ENCODE data around the gene ZNF750.

The ZNF750 gene

GRCh38 chr17:82849076-82849945, 9.5 kb upstream of the ZNF750 start:
- no peak for TF ChIP-seq CREB1 (IDR thresholded peaks at IDR 0.05; ENCODE audit: low read depth)
- no peak for TF ChIP-seq NFIC (IDR thresholded peaks at IDR 0.05)
- TF ChIP-seq ZBTB7A (IDR thresholded peaks at IDR 0.05; ENCODE audit: low read depth), result no peak
- TF ChIP-seq, protein P1, sequence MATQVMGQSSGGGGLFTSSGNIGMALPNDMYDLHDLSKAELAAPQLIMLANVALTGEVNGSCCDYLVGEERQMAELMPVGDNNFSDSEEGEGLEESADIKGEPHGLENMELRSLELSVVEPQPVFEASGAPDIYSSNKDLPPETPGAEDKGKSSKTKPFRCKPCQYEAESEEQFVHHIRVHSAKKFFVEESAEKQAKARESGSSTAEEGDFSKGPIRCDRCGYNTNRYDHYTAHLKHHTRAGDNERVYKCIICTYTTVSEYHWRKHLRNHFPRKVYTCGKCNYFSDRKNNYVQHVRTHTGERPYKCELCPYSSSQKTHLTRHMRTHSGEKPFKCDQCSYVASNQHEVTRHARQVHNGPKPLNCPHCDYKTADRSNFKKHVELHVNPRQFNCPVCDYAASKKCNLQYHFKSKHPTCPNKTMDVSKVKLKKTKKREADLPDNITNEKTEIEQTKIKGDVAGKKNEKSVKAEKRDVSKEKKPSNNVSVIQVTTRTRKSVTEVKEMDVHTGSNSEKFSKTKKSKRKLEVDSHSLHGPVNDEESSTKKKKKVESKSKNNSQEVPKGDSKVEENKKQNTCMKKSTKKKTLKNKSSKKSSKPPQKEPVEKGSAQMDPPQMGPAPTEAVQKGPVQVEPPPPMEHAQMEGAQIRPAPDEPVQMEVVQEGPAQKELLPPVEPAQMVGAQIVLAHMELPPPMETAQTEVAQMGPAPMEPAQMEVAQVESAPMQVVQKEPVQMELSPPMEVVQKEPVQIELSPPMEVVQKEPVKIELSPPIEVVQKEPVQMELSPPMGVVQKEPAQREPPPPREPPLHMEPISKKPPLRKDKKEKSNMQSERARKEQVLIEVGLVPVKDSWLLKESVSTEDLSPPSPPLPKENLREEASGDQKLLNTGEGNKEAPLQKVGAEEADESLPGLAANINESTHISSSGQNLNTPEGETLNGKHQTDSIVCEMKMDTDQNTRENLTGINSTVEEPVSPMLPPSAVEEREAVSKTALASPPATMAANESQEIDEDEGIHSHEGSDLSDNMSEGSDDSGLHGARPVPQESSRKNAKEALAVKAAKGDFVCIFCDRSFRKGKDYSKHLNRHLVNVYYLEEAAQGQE (IDR thresholded peaks at IDR 0.05; ENCODE audit: low read depth), result no peak
- TF ChIP-seq RAD21 (IDR thresholded peaks at IDR 0.05; ENCODE audit: low read depth), result no peak
- TF ChIP-seq CEBPB (IDR thresholded peaks at IDR 0.05), result no peak
- TF ChIP-seq TAF1 (IDR thresholded peaks at IDR 0.05; ENCODE audit: low read depth), result no peak
- no peak for TF ChIP-seq EGR1 (IDR thresholded peaks at IDR 0.05)
- TF ChIP-seq FOXM1 (IDR thresholded peaks at IDR 0.05; ENCODE audit: borderline replicate concordance, low read depth), result no peak
- TF ChIP-seq EP300 (IDR thresholded peaks at IDR 0.05; ENCODE audit: borderline replicate concordance), result no peak

DNA sequence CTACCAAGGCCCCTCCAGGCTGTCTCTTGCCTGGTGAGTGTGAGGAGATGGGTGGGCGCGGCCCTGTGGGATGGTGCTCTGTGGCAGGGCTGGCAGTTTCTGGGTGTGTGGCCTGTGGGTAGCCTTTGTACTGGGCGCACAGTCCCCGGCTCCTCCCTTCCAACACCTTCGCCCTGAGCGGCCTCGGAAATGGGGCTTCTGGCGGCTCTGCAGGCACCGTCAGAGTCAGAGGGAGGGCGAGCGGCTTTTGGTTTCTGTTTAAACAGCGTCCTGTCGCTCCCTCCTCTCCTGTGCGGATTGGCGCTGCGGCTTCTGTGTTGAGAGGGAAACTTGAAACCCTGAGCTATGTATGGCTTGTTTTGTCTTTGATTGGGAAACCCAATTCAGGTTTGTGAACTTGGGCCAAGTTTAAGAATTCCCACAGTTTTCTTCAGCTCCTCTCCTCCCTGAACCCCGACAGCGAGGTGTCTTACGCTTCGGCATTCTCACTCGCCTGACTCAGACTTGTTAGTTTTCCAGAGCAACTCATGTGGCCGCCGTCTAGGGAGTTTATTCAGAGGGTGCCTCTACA, 8.3 kb upstream of the ZNF750 start:
- TF ChIP-seq ZBTB7A (IDR thresholded peaks at IDR 0.05; ENCODE audit: low read depth), result no peak

GRCh38 chr17:82846061-82846691, 6.4 kb upstream of the ZNF750 start:
- TF ChIP-seq FOXM1 (IDR thresholded peaks at IDR 0.05; ENCODE audit: borderline replicate concordance, low read depth) (no peak), CEBPB (IDR thresholded peaks at IDR 0.05) (no peak), RAD21 (IDR thresholded peaks at IDR 0.05; ENCODE audit: low read depth) (no peak), NFIC (IDR thresholded peaks at IDR 0.05) (no peak), EP300 (IDR thresholded peaks at IDR 0.05; ENCODE audit: borderline replicate concordance) (no peak), YY1 (IDR thresholded peaks at IDR 0.05; ENCODE audit: low read depth) (no peak), TAF1 (IDR thresholded peaks at IDR 0.05; ENCODE audit: low read depth) (no peak), ZBTB7A (IDR thresholded peaks at IDR 0.05; ENCODE audit: low read depth) (no peak), TCF12 (IDR thresholded peaks at IDR 0.05; ENCODE audit: low read depth) (no peak), EGR1 (IDR thresholded peaks at IDR 0.05) (no peak), TEAD4 (IDR thresholded peaks at IDR 0.05) (no peak), CREB1 (IDR thresholded peaks at IDR 0.05; ENCODE audit: low read depth) (no peak)
- TF ChIP-seq, protein P1 (IDR thresholded peaks at IDR 0.05; ENCODE audit: low read depth), result no peak
- TF ChIP-seq, protein P2, sequence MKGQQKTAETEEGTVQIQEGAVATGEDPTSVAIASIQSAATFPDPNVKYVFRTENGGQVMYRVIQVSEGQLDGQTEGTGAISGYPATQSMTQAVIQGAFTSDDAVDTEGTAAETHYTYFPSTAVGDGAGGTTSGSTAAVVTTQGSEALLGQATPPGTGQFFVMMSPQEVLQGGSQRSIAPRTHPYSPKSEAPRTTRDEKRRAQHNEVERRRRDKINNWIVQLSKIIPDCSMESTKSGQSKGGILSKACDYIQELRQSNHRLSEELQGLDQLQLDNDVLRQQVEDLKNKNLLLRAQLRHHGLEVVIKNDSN (IDR thresholded peaks at IDR 0.05), result no peak
- TF ChIP-seq, protein P3, sequence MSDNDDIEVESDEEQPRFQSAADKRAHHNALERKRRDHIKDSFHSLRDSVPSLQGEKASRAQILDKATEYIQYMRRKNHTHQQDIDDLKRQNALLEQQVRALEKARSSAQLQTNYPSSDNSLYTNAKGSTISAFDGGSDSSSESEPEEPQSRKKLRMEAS (IDR thresholded peaks at IDR 0.05), result no peak

- no peak for TF ChIP-seq ZBTB7A (IDR thresholded peaks at IDR 0.05; ENCODE audit: low read depth)
- no peak for TF ChIP-seq CEBPB (IDR thresholded peaks at IDR 0.05)
- TF ChIP-seq TEAD4 (IDR thresholded peaks at IDR 0.05), result no peak
- TF ChIP-seq TCF12 (IDR thresholded peaks at IDR 0.05; ENCODE audit: low read depth), result no peak
Observed at GRCh38 chr17:82845163-82845807, 5.5 kb upstream of the ZNF750 start.

DNA sequence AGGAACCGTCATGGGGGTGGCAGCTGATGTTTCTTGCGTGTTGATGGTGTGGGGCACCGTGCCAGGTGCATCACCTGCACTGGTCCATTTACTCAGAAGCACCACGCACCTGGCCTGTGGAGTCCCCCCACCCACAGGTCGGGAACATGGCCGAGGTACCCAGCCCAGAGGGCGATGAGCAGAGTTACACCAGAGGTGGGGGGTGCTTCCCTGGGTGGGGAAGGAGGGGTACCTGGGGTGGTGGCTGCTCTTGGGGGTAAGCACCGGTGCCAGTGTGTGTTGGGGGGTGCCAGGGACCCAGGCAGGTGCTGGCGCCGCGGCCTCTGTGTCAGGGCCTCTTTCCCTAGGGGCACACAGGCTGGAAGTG, 5.0 kb upstream of the ZNF750 start:
- TF ChIP-seq, protein P3 (IDR thresholded peaks at IDR 0.05), result no peak
- TF ChIP-seq, protein P1 (IDR thresholded peaks at IDR 0.05; ENCODE audit: low read depth), result no peak
- TF ChIP-seq FOXM1 (IDR thresholded peaks at IDR 0.05; ENCODE audit: borderline replicate concordance, low read depth) (no peak), TEAD4 (IDR thresholded peaks at IDR 0.05) (no peak), TCF12 (IDR thresholded peaks at IDR 0.05; ENCODE audit: low read depth) (no peak), CEBPB (IDR thresholded peaks at IDR 0.05) (no peak), EP300 (IDR thresholded peaks at IDR 0.05; ENCODE audit: borderline replicate concordance) (no peak)
